Endodermal cell (in vitro differentiated cells): ENCODE measurements around the gene RAB34. TPM values are rescaled to one million over a fixed set of nuclear protein-coding genes. Genes with fewer than 3 reads are reported as not detected.

ENCODE experiments used
- DNase-seq: peaks from one replicate; pipeline ENCODE4 v3.0.0-alpha.2; 2017
- H3K27ac ChIP-seq: 2 replicates; pipeline ENCODE4 v1.5.1; 2013; ENCODE audit warnings: mild to moderate bottlenecking, low read depth, low read length, moderate library complexity
- H3K27me3 ChIP-seq: 2 replicates; pipeline ENCODE4 v1.6.1; 2013; ENCODE audit warnings: mild to moderate bottlenecking, low read length, moderate library complexity; ENCODE audit not compliant: insufficient read depth, control insufficient read depth, poor library complexity, severe bottlenecking
- H3K36me3 ChIP-seq: 2 replicates; pipeline ENCODE4 v1.7.0; 2013; ENCODE audit warnings: mild to moderate bottlenecking, low read length, moderate library complexity; ENCODE audit not compliant: control insufficient read depth, insufficient read depth
- H3K4me1 ChIP-seq: one replicate; pipeline ENCODE4 v1.7.0; 2013; ENCODE audit warnings: low read length; ENCODE audit not compliant: control insufficient read depth, insufficient read depth
- H3K4me3 ChIP-seq: 2 replicates; pipeline ENCODE4 v1.5.1; 2013; ENCODE audit warnings: mild to moderate bottlenecking, low read length, moderate library complexity
- H3K9ac ChIP-seq: 2 replicates; pipeline ENCODE4 v1.6.1; 2013; ENCODE audit warnings: mild to moderate bottlenecking, low read length, moderate library complexity; ENCODE audit not compliant: poor library complexity, severe bottlenecking; ENCODE audit errors: extremely low read depth
- H3K9me3 ChIP-seq: 2 replicates; pipeline ENCODE4 v1.6.1; 2013; ENCODE audit warnings: mild to moderate bottlenecking, low read length, moderate library complexity; ENCODE audit not compliant: control insufficient read depth
- H3K27ac Mint-ChIP-seq: 2 replicates; pipeline ENCODE4 v1.8.0; 2020; ENCODE audit warnings: mixed read lengths
- H3K27me3 Mint-ChIP-seq: 2 replicates; pipeline ENCODE4 v1.8.0; 2021; ENCODE audit warnings: mild to moderate bottlenecking, mixed read lengths; ENCODE audit not compliant: insufficient read depth
- H3K36me3 Mint-ChIP-seq: 2 replicates; pipeline ENCODE4 v1.8.0; 2020; ENCODE audit warnings: low read depth, mixed read lengths
- H3K4me1 Mint-ChIP-seq: 2 replicates; pipeline ENCODE4 v1.8.0; 2020; ENCODE audit warnings: mixed read lengths
- H3K4me3 Mint-ChIP-seq: 2 replicates; pipeline ENCODE4 v1.8.0; 2020; ENCODE audit warnings: mild to moderate bottlenecking, moderate library complexity, mixed read lengths
- H3K9me3 Mint-ChIP-seq: 2 replicates; pipeline ENCODE4 v1.8.0; 2020; ENCODE audit warnings: mild to moderate bottlenecking, mixed read lengths
- WGBS, 2 experiments: methylation state at CpG; one replicate each; pipeline versions ENCODE4 v1.1.5 to v1.1.7; 2013; ENCODE audit warnings: missing lambda C conversion rate in 2 of 2, mixed read lengths in 1 of 2; ENCODE audit not compliant: insufficient coverage in 1 of 2, insufficient read length in 1 of 2; 5-methylcytosine and 5-hydroxymethylcytosine counted together
- total RNA-seq, 2 donors: library from RNA; stranded (reverse); fragmentation: NEBNext Ultra II Directional in 1 of 2; extraction: Animal tissue kit (Norgen Biotek cat#: 25700) in 1 of 2; gene quantifications; 2 replicates in 1 of 2; 3 replicates in 1 of 2; pipeline ENCODE4 v1.2.1, GENCODE V29; 2021
- TF ChIP-seq, protein P1 (sequence below): fragments of 200-600 bp; sonication (generic); conservative IDR thresholded peaks from 2 replicates; pipeline ENCODE4 v1.5.0; 2021; ENCODE audit warnings: antibody characterized with exemption, mild to moderate bottlenecking

RAB34 gene
- total RNA-seq, 2 donors from 2014 or later = 111 to 112 TPM

DNA sequence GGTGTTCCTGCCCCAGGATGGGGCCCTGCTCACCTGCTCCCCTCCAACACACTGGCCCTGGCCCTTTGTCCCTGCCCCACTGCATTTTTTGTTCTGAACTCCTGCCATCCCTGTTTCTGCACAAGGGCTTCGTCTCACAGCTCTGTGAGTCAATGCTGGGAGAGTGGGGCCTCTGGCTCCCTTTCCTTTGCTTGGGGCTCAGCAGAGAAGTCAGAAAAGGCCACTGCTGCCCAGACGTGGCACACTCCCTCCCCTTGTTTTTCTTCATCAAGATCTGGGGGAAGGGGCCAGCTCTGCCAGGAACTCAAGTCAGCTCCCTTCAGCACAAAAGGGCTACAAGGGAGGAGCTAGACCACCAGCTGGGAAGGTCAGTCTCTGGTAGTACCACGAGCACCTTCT lies 14.9 kb downstream of the RAB34 start:
- DNase-seq = no peak
- Histone ChIP-seq H3K27ac (peak overlapping the region; percentile 47), H3K9me3 (no peaks in the 10 kb centered on the region), H3K9ac (no peak overlapping the region), H3K36me3 (peaks cover 55% of the 10 kb centered on the region), H3K4me1 (peaks cover 9% of the 10 kb centered on the region), H3K4me3 (no peak overlapping the region), H3K27me3 (no peaks in the 10 kb centered on the region)
- H3K4me3 Mint-ChIP-seq = no peak overlapping the region
- peak overlapping the region; percentile 46 for H3K27ac Mint-ChIP-seq
- WGBS, 2 experiments = 75 to 78% methylated on average over 1 to 3 of the region's 3 CpGs
- H3K36me3 Mint-ChIP-seq = peaks cover 54% of the 10 kb centered on the region
- TF ChIP-seq, protein P1, sequence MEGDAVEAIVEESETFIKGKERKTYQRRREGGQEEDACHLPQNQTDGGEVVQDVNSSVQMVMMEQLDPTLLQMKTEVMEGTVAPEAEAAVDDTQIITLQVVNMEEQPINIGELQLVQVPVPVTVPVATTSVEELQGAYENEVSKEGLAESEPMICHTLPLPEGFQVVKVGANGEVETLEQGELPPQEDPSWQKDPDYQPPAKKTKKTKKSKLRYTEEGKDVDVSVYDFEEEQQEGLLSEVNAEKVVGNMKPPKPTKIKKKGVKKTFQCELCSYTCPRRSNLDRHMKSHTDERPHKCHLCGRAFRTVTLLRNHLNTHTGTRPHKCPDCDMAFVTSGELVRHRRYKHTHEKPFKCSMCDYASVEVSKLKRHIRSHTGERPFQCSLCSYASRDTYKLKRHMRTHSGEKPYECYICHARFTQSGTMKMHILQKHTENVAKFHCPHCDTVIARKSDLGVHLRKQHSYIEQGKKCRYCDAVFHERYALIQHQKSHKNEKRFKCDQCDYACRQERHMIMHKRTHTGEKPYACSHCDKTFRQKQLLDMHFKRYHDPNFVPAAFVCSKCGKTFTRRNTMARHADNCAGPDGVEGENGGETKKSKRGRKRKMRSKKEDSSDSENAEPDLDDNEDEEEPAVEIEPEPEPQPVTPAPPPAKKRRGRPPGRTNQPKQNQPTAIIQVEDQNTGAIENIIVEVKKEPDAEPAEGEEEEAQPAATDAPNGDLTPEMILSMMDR = no peak
- H3K27me3 Mint-ChIP-seq = no peaks in the 10 kb centered on the region
- H3K9me3 Mint-ChIP-seq = no peaks in the 10 kb centered on the region
- peaks cover 19% of the 10 kb centered on the region for H3K4me1 Mint-ChIP-seq

DNA sequence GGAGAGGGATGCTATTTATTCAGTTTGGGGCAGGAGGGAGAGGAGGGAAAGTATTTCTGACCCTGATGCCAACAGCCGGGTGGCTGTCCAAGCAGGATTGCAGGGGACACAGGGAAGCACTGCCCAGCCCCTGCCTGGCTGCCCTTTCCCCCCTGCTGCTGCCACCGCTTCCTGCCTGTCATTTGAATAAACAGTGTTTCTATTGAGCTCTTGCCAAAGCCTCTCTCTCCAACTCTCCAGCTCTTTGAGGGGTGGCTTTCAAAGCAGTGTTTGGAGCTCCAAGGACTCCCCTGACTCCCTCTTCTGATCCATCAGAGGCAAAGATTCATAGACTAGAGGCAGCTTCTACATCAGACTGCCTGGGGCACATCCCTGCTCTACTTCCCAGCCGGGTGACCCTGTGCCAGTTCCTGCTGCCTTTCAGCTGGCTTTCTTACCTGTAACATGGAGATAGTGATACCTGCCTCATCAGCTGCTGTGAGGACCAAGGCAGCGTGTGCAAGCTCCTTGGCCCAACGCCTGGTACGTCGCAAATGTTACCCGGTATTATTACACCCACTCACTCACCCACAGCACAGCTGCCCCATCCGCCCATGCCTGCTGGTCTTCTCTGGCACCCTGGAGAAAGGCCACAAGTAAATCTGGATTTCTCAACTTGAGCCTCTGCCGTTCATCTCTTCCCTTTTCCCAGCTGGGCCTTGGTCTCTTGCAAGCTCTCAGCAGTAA lies 15.5 kb downstream of the RAB34 start:
- Histone ChIP-seq H3K4me3 (no peak overlapping the region), H3K9me3 (no peaks in the 10 kb centered on the region), H3K36me3 (peaks cover 60% of the 10 kb centered on the region), H3K27me3 (no peaks in the 10 kb centered on the region), H3K9ac (no peak overlapping the region), H3K4me1 (peaks cover 15% of the 10 kb centered on the region), H3K27ac (peak overlapping the region; percentile 47)
- Mint-ChIP-seq H3K4me1 (peaks cover 17% of the 10 kb centered on the region), H3K9me3 (no peaks in the 10 kb centered on the region), H3K4me3 (no peak overlapping the region), H3K27ac (peak overlapping the region; percentile 46), H3K27me3 (no peaks in the 10 kb centered on the region), H3K36me3 (peaks cover 58% of the 10 kb centered on the region)
- 92% methylated on average over 6 to 10 of the region's 10 CpGs for WGBS, 2 experiments
- TF ChIP-seq, protein P1 = no peak
- no peak for DNase-seq

DNA sequence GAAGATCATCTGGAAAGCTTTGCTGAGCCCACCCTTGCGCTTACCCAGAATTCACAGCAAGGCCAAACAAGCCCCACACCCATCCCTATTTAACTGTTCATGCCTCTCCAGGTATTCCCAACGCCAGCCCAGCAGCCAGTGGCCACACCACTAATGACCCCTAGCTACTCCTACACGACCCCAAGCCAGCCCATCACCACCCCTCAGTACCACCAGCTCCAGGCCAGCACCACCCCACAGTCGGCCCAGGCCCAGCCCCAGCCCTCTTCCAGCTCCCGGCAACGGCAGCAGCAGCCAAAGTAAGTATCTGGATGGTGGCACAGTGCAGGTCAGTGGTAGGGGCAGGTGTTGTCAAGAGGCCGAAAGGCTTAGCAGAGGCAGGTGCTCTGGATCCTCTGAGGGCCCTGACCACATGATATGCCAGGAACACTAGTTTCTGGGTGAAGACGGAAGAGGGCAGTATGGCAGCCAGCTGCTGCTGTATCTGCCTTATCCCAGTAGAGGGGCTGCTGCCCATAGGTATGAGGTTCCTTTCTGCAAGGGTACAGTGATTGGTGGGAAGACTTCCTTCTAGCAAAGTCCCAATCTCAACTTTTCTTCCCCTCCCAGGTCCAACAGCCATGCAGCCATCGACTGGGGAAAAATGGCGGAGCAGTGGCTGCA lies 16.7 kb downstream of the RAB34 start:
- Histone ChIP-seq H3K4me1 (peaks cover 15% of the 10 kb centered on the region), H3K36me3 (peaks cover 73% of the 10 kb centered on the region), H3K27me3 (no peaks in the 10 kb centered on the region), H3K9ac (no peak overlapping the region), H3K9me3 (no peaks in the 10 kb centered on the region), H3K27ac (no peak overlapping the region), H3K4me3 (no peak overlapping the region)
- TF ChIP-seq, protein P1 = peak; percentile 20
- no peak for DNase-seq
- Mint-ChIP-seq H3K4me3 (no peak overlapping the region), H3K36me3 (peaks cover 67% of the 10 kb centered on the region), H3K4me1 (peaks cover 15% of the 10 kb centered on the region), H3K9me3 (no peaks in the 10 kb centered on the region), H3K27ac (peak overlapping the region; percentile 30), H3K27me3 (no peaks in the 10 kb centered on the region)
- 93 to 95% methylated on average over 2 to 10 of the region's 10 CpGs for WGBS, 2 experiments
